NT2/D1 (cell line): ENCODE measurements around the gene FARP1.

Experiments used
- SUZ12 ChIP-seq: IDR thresholded peaks from 2 replicates; pipeline ENCODE4 v1.6.1; 2011; ENCODE audit not compliant: insufficient read length, insufficient read depth; ENCODE audit errors: extremely low read depth
- YY1 ChIP-seq: IDR thresholded peaks from 2 replicates; pipeline ENCODE4 v1.6.1; 2011; ENCODE audit not compliant: insufficient read length, insufficient read depth

DNA sequence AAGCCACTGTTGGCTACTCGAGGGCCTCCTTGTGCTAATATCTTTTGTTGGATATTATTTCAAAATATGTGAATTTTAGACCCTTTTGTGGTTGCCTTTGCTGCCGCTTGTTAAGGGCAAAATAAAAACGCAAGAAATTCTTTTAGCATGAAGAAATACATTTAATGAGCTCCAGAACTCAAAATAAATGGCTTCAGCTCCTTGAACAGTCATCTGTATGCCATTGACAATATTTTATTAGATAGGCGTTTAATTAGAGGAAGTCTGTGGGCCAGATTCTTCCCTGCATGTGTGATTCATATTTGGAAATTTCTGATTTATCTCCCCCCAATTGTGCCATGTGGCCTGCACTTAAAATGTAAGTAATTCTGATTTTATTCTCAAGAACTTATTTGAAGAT lies 256.9 kb downstream of the FARP1 start:
- TF ChIP-seq YY1: no peak
- TF ChIP-seq SUZ12: no peak
